Ovary (tissue), 10 donors: ENCODE results near the gene AMER3. TPM values are rescaled to one million over a fixed set of nuclear protein-coding genes. Genes with fewer than 3 reads are reported as not detected.
"Not testable (repeated sequence)": the region's sequence is repeated elsewhere in the genome, so short reads cannot be mapped to it uniquely, and the experiment has no call there.

ENCODE experiments used
- DNase-seq, 5 donors: peaks; one replicate each; pipeline ENCODE4 v3.0.0-alpha.2; 2019 to 2020
- H3K27ac ChIP-seq, 2 donors: fragments of 200-600 bp; one replicate each; pipeline versions ENCODE4 v1.5.1 to v1.8.0; 2019 to 2022
- H3K27me3 ChIP-seq: fragments of 200-600 bp; one replicate; pipeline ENCODE4 v1.8.0; 2022
- H3K36me3 ChIP-seq: fragments of 200-600 bp; sonication (generic); one replicate; pipeline ENCODE4 v1.5.1; 2019
- H3K4me1 ChIP-seq: one replicate; pipeline ENCODE4 v1.8.1; 2013; ENCODE audit warnings: mild to moderate bottlenecking, moderate library complexity; ENCODE audit not compliant: insufficient read depth
- H3K4me3 ChIP-seq: fragments of 200-600 bp; sonication (generic); one replicate; pipeline ENCODE4 v1.5.1; 2017
- H3K9me3 ChIP-seq, 2 donors: fragments of 200-600 bp in 1 of 2; sonication (generic) in 1 of 2; one replicate each; pipeline versions ENCODE4 v1.5.1 to v1.8.1; 2013 to 2019; ENCODE audit warnings: mild to moderate bottlenecking in 1 of 2, moderate library complexity in 1 of 2
- CTCF ChIP-seq, 3 donors: fragments of 450-650 bp in 2 of 3; fragments of 200-600 bp in 1 of 3; IDR thresholded peaks; one replicate each; pipeline versions ENCODE4 v1.5.1 to v1.8.0; 2016 to 2022; ENCODE audit warnings: antibody characterized with exemption in 3 of 3, mild to moderate bottlenecking in 1 of 3
- EP300 ChIP-seq: sonication (generic); formaldehyde crosslinking; IDR thresholded peaks from one replicate; pipeline ENCODE4 v1.6.1; 2017; ENCODE audit warnings: antibody characterized with exemption
- POLR2A ChIP-seq: fragments of 450-650 bp; IDR thresholded peaks from one replicate; pipeline ENCODE4 v1.6.1; 2017; ENCODE audit warnings: antibody characterized with exemption, mild to moderate bottlenecking, moderate library complexity
- WGBS, 3 donors: extraction: QIAGEN DNeasy Blood & Tissue Kit in 1 of 3; methylation state at CpG; one replicate each; pipeline versions ENCODE4 v1.1.5 to v1.1.7; 2013 to 2017; 5-methylcytosine and 5-hydroxymethylcytosine counted together
- intact Hi-C, 4 donors: fragments of 100-400 bp; cut with DNase I; formaldehyde crosslinking; loops; one replicate each; pipeline versions ENCODE4 v1.11.0 to v1.15.1; 2022 to 2023
- long read RNA-seq, 3 donors: library from polyadenylated mRNA in 2 of 3; unstranded in 2 of 3; transcript quantifications; one replicate each; pipeline ENCODE4 v2.0.0 and lab custom pipeline, GENCODE V29; 2021 to 2026
- polyA plus RNA-seq, 2 donors: library from polyadenylated mRNA; stranded (reverse); fragments of 200-250 nt in 1 of 2; fragments of 350-450 nt in 1 of 2; fragmentation: Illumina TruSeq in 1 of 2; extraction: RNeasy Lipid Tissue Mini Kit (QIAGEN cat#74804) in 1 of 2; gene quantifications; one replicate each; pipeline ENCODE4 v1.2.3, GENCODE V29; 2013 to 2014
- total RNA-seq, 7 donors: library from RNA; depleted of rRNA in 2 of 7; stranded (reverse); fragments of >200 nt in 2 of 7; fragmentation: NEBNext Ultra II Directional in 3 of 7; extraction: Animal tissue kit (Norgen Biotek cat#: 25700) in 3 of 7; gene quantifications; one replicate each; pipeline versions ENCODE4 v1.1.0 to v1.2.4, GENCODE V29; 2016 to 2023
- donor health status: DM: no; HTN: no; CAD: no; lungs with moderate emphysema.
- donor health status: DM: no; HTN: no; CAD: no.
- donor health status: Bipolar disorder and iron deficiency.
- donor health status: DM: yes; HTN: yes; CAD: no.
- donor health status: DM: no; HTN: no; CAD: no.
- donor health status: DM: yes; HTN: yes; CAD: no.

The AMER3 gene
- total RNA-seq (not detected), polyA plus RNA-seq (not detected)
- long read RNA-seq, donor 1: 0 reads
- long read RNA-seq, donor 2: 0 reads
- long read RNA-seq, donor 3: 0 reads

DNA sequence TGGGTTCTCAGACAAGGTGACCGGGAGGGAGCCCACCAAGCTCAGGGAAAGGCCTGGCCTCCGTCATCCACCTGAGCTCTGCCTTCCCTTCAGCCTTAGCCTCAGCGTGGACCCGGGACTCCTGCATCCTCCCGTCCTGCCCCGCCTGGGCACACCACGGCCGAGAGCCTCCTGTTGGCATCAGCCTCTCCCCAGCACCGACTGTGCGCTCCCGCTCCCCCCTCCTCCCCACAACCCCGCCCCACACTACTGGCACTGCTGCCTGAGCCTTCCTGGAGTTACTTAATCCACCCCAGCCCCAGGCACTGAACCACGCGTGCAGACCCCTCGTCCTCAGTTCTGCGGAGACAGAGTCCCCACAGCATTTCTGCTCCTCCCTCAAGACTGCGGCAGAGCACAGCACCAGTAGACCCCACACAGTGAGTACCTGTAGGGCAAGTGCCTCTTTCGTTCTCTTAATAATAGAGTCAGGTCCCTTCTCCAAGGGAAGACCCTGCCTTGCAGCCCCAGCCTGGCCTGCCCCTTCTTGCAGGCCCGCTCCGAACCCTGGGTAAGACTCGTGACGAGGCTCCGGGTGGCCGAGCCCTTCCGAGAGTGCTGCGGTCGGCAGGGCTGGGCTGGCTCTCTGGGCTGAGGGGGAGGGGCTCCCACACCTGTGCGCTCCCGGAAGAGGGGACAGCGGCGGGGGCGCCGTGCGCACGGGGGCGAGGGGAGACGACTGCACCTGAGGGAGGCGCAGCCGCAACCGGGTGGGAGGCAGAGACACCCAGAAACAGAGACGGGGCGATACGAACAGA, at the start of gene AMER3:
Gene AMER3, plus strand, starts transcription at position 285 of the 797 bp plus-strand sequence. CDS start 6,533 bp downstream, outside the sequence.
- H3K4me1 ChIP-seq: peaks cover 4% of the 10 kb centered on the region
- intact Hi-C loops: no loop called here
- no peak within 1 kb of the TSS for H3K27ac ChIP-seq
- H3K9me3 ChIP-seq: no peaks in the 10 kb centered on the region
- TF ChIP-seq CTCF (IDR thresholded peaks at IDR 0.05) (no peak), POLR2A (no peak), EP300 (no peak)
- no peak within 1 kb of the TSS for H3K4me3 ChIP-seq
- H3K27me3 ChIP-seq: no peaks in the 10 kb centered on the region
- DNase-seq: no peak
- WGBS, 3 donors: 2 to 3% (median 2%) methylated on average over 39 to 43 of the region's 43 CpGs
- no peaks in the 10 kb centered on the region for H3K36me3 ChIP-seq

DNA sequence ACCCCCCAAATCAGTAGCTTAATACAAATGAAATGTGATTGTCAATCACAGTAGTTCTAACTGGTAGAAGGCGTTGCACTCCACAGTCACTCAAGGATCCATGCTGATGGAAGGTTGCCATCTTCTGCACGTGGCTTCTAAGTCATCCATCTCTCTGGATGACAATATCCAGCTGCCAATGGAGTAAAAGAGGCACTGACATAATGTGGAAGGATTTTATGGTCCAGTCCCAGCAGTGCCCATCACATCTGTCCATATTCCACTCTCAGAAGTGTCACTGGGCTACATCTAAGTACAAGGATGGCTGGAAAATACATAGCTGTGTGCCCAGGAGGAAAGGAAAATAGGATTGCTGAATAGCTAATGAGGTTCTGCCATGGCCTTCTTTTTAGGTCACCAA, 40.5 kb upstream of the AMER3 start:
- H3K36me3 ChIP-seq, DNase-seq, H3K27ac ChIP-seq, H3K27me3 ChIP-seq, H3K9me3 ChIP-seq, intact Hi-C loops, H3K4me3 ChIP-seq, H3K4me1 ChIP-seq: not testable (repeated sequence)
- no CpG with 5 or more reads among the region's 2 CpGs for WGBS, 3 donors

DNA sequence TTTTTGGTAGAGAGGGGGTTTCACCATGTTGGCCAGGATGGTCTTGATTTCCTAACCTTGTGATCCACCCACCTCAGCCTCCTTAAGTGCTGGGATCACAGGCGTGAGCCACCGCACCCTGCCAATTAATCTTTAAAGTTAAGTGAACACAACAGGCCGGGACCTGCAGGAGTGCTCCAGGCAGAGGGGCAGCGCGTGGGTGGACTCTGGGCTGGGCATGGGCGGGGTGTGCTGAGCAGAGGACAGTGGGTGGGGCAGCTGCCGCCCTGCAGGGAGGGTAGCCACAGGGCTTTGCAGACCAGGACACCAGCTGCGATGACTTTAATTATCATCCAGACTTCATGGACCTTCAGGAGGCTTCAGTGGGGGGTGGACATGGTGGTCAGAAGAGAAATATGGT, 35.3 kb upstream of the AMER3 start:
- Histone ChIP-seq H3K27me3 (no peaks in the 10 kb centered on the region), H3K4me1 (no peaks in the 10 kb centered on the region), H3K36me3 (no peaks in the 10 kb centered on the region), H3K9me3 (no peaks in the 10 kb centered on the region), H3K27ac (no peak overlapping the region), H3K4me3 (no peak overlapping the region)
- WGBS, 3 donors: 81 to 88% (median 86%) methylated on average over 8 of the region's 8 CpGs
- TF ChIP-seq EP300: no peak
- no peak for TF ChIP-seq CTCF (IDR thresholded peaks at IDR 0.05)
- TF ChIP-seq POLR2A: no peak
- no peak for DNase-seq
- intact Hi-C loops: no loop called here

- WGBS, 3 donors: 69 to 85% (median 71%) methylated on average over 3 of the region's 3 CpGs
- DNase-seq: no peak
- H3K4me3 ChIP-seq: no peak overlapping the region
Measured at GRCh38 chr2:130720528-130720927, 34.8 kb upstream of the AMER3 start.

More at GRCh38 chr2:130720528-130720927, 34.8 kb upstream of the AMER3 start:
- no peak overlapping the region for H3K27ac ChIP-seq
- no peaks in the 10 kb centered on the region for H3K9me3 ChIP-seq
- no peaks in the 10 kb centered on the region for H3K27me3 ChIP-seq
- H3K36me3 ChIP-seq: no peaks in the 10 kb centered on the region
- intact Hi-C loops: no loop called here
- no peaks in the 10 kb centered on the region for H3K4me1 ChIP-seq
- TF ChIP-seq CTCF (IDR thresholded peaks at IDR 0.05) (no peak), EP300 (no peak), POLR2A (no peak)
